ENCODE data around the gene PAIP2. TPM values are rescaled to one million over a fixed set of nuclear protein-coding genes. Genes with fewer than 3 reads are reported as not detected.
"Not testable (repeated sequence)": the region's sequence is repeated elsewhere in the genome, so short reads cannot be mapped to it uniquely, and the experiment has no call there.

The PAIP2 gene
- total and polyA plus RNA-seq, 12 donors: 75.7 to 318 (median 146) TPM

GRCh38 chr5:139342423-139342723 is 719 bp downstream of the PAIP2 start:
- 0% methylated on average over 9 to 16 of the region's 16 CpGs for WGBS, 4 donors
- no peak for DNase-seq
- Histone ChIP-seq H3K4me3 (peak overlapping the region; percentile 30 to 88 (median 61)), H3K9me3 (replicated peaks in 1 of 3) (no peaks in the 10 kb centered on the region), H3K27ac (peak overlapping the region; percentile 90 to 98 (median 94)), H3K4me1 (replicated peaks in 1 of 2) (peaks cover 8 to 40% of the 10 kb centered on the region in 2 donors), H3K36me3 (replicated peaks in 1 of 2) (no peaks in the 10 kb centered on the region), H3K27me3 (no peaks in the 10 kb centered on the region)
- TF ChIP-seq POLR2A (IDR thresholded peaks at IDR 0.05) (no peak), CTCF (IDR thresholded peaks at IDR 0.05) (no peak)
- intact Hi-C loops (cut with DNase I): no loop called here

- Histone ChIP-seq H3K27me3 (no peaks in the 10 kb centered on the region), H3K27ac (peak overlapping the region in 3 of 5 donors; percentile 23 to 98 (median 94)), H3K36me3 (replicated peaks in 1 of 2) (no peaks in the 10 kb centered on the region), H3K9me3 (replicated peaks in 1 of 3) (no peaks in the 10 kb centered on the region), H3K4me1 (replicated peaks in 1 of 2) (peaks cover 8 to 40% of the 10 kb centered on the region in 2 donors), H3K4me3 (peak overlapping the region in 1 of 4 donors; percentile 55)
- DNase-seq: no peak
- WGBS, 4 donors: 73 to 76% (median 74%) methylated on average over 9 of the region's 9 CpGs
- no peak for TF ChIP-seq CTCF (IDR thresholded peaks at IDR 0.05)
- no peak for TF ChIP-seq POLR2A (IDR thresholded peaks at IDR 0.05)
- intact Hi-C loops (cut with DNase I): no loop called here
These were observed 1.8 kb downstream of the PAIP2 start for GRCh38 chr5:139343476-139343875.

- no peaks in the 10 kb centered on the region for H3K36me3 ChIP-seq (replicated peaks in 1 of 2)
- no peak for DNase-seq
- H3K9me3 ChIP-seq (replicated peaks in 1 of 3): no peaks in the 10 kb centered on the region
- TF ChIP-seq CTCF (IDR thresholded peaks at IDR 0.05) (no peak), POLR2A (IDR thresholded peaks at IDR 0.05) (no peak)
- peak overlapping the region in 1 of 4 donors; percentile 55 for H3K4me3 ChIP-seq
- no peak overlapping the region for H3K27ac ChIP-seq
- 71 to 86% (median 78%) methylated on average over 2 of the region's 2 CpGs for WGBS, 4 donors
- intact Hi-C loops (cut with DNase I): no loop called here
- H3K4me1 ChIP-seq (replicated peaks in 1 of 2): peaks cover 8 to 45% of the 10 kb centered on the region in 2 donors
- no peaks in the 10 kb centered on the region for H3K27me3 ChIP-seq
These were observed 2.5 kb downstream of the PAIP2 start for GRCh38 chr5:139344177-139344576.

- not testable (repeated sequence) for H3K27ac ChIP-seq; H3K9me3 ChIP-seq (replicated peaks in 1 of 3); DNase-seq; H3K27me3 ChIP-seq; H3K36me3 ChIP-seq (replicated peaks in 1 of 2); H3K4me3 ChIP-seq
- intact Hi-C loops (cut with DNase I): loop anchor here in 1 of 2 donors (5.0 kb wide), 1 partner anchor 47 kb away; no protein-coding TSS in a partner anchor
- 89 to 93% (median 91%) methylated on average over 8 of the region's 8 CpGs for WGBS, 4 donors
- H3K4me1 ChIP-seq (replicated peaks in 1 of 2): peaks cover 8 to 49% of the 10 kb centered on the region in 2 donors
These were observed 3.8 kb downstream of the PAIP2 start for GRCh38 chr5:139345442-139345841.

GRCh38 chr5:139347863-139348262 is 6.2 kb downstream of the PAIP2 start:
- H3K27ac ChIP-seq; H3K27me3 ChIP-seq; H3K36me3 ChIP-seq (replicated peaks in 1 of 2); H3K4me3 ChIP-seq; DNase-seq; H3K9me3 ChIP-seq (replicated peaks in 1 of 3): not testable (repeated sequence)
- intact Hi-C loops (cut with DNase I): loop anchor here in 1 of 2 donors (5.0 kb wide), 1 partner anchor 44 kb away; no protein-coding TSS in a partner anchor
- 85 to 97% (median 93%) methylated on average over 9 of the region's 9 CpGs for WGBS, 4 donors
- peaks cover 5 to 41% of the 10 kb centered on the region in 2 donors for H3K4me1 ChIP-seq (replicated peaks in 1 of 2)

All from adrenal gland (tissue), 12 donors.